A549 (cell line): ENCODE results near the gene SP6. TPM values are rescaled to one million over a fixed set of nuclear protein-coding genes. Genes with fewer than 3 reads are reported as not detected.

Experiments
- ATAC-seq, 2 experiments: fragments of 200-7000 bp in 1 of 2; fragments of >200 bp in 1 of 2; cut with Nextera tagmentation in 1 of 2; cut with Tn5 transposase in 1 of 2; 3 replicates each; pipeline versions ENCODE4 v1.8.0 to v1.9.1; 2018 to 2020; ENCODE audit warnings: mild to moderate bottlenecking in 1 of 2, moderate library complexity in 1 of 2
- CTCF ChIA-PET: fragments of 300-600 bp; sonication (Branson Sonifier 250); formaldehyde crosslinking; extraction: SDS; loops from one replicate; lab custom pipeline; 2021; ENCODE audit warnings: antibody characterized with exemption, inconsistent platforms; lab: Yijun Ruan, JAX
- POLR2A ChIA-PET: fragments of 350-600 bp; formaldehyde crosslinking; extraction: SDS; loops from one replicate; lab custom pipeline; 2021; ENCODE audit warnings: antibody characterized with exemption, inconsistent platforms; lab: Yijun Ruan, JAX
- DNase-seq, 2 experiments: peaks; one replicate each; pipeline versions ENCODE4 v3.0.0 to v3.0.0-alpha.2; 2011 to 2016; ENCODE audit warnings: low read depth in 1 of 2, low spot score in 1 of 2
- FAIRE-seq: peaks from 2 replicates; lab custom pipeline; 2011; peaks lifted over from hg19 to GRCh38; lab: Jason Lieb, UNC
- H3K27ac ChIP-seq, 2 experiments: fragments of >200 bp; sonication (Bioruptor Twin); formaldehyde crosslinking; 3 replicates each; pipeline ENCODE4 v1.5.1; 2016 to 2017
- H3K4me1 ChIP-seq: fragments of >200 bp; sonication (Bioruptor Twin); formaldehyde crosslinking; 3 replicates; pipeline ENCODE4 v1.6.1; 2016
- H3K4me2 ChIP-seq: fragments of >200 bp; sonication (Bioruptor Twin); formaldehyde crosslinking; 3 replicates; pipeline ENCODE4 v1.6.1; 2016
- H3K4me3 ChIP-seq: fragments of >200 bp; sonication (Bioruptor Twin); formaldehyde crosslinking; 3 replicates; pipeline ENCODE4 v1.5.1; 2016
- H3K9me3 ChIP-seq: fragments of >200 bp; sonication (Bioruptor Twin); formaldehyde crosslinking; 3 replicates; pipeline ENCODE4 v1.6.1; 2016
- BCL3 ChIP-seq: fragments of >200 bp; sonication (Bioruptor Twin); formaldehyde crosslinking; IDR thresholded peaks from 3 replicates; pipeline ENCODE4 v1.6.1; 2016
- CBX2 ChIP-seq: fragments of 200-600 bp; sonication (generic); IDR thresholded peaks from 2 replicates; pipeline ENCODE4 v1.6.1; 2016; ENCODE audit warnings: low read depth, mild to moderate bottlenecking, borderline replicate concordance
- CEBPB ChIP-seq, 2 experiments: fragments of >200 bp in 1 of 2; sonication (Bioruptor Twin) in 1 of 2; formaldehyde crosslinking in 1 of 2; IDR thresholded peaks; 2 replicates each; pipeline ENCODE4 v1.6.1; 2012 to 2016
- CHD2 ChIP-seq: fragments of 150-350 bp; IDR thresholded peaks from 2 replicates; pipeline ENCODE4 v1.6.1; 2014; ENCODE audit warnings: low read length; ENCODE audit not compliant: partially characterized antibody
- CHD4 ChIP-seq: fragments of 200-600 bp; sonication (generic); IDR thresholded peaks from 2 replicates; pipeline ENCODE4 v1.6.1; 2016; ENCODE audit warnings: antibody characterized with exemption, mild to moderate bottlenecking, borderline replicate concordance
- E2F6 ChIP-seq: IDR thresholded peaks from 2 replicates; pipeline ENCODE4 v1.6.1; 2012; ENCODE audit warnings: low read depth, borderline replicate concordance
- EP300 ChIP-seq, 2 experiments: fragments of >200 bp; sonication (Bioruptor Twin); formaldehyde crosslinking; IDR thresholded peaks; 2 replicates in 1 of 2; 3 replicates in 1 of 2; pipeline ENCODE4 v1.6.1; 2016 to 2017
- FOSB ChIP-seq: fragments of 250-450 bp; sonication (Bioruptor Pico); IDR thresholded peaks from 2 replicates; pipeline ENCODE4 v1.5.0; 2020; ENCODE audit warnings: mild to moderate bottlenecking, moderate library complexity
- FOSL2 ChIP-seq, 2 experiments: fragments of 450-650 bp in 1 of 2; fragments of >200 bp in 1 of 2; sonication (Bioruptor Twin) in 1 of 2; formaldehyde crosslinking; IDR thresholded peaks; 2 replicates each; pipeline versions ENCODE4 v1.5.0 to v1.6.1; 2016 to 2020; ENCODE audit warnings: mild to moderate bottlenecking in 1 of 2, moderate library complexity in 1 of 2
- FOXS1 ChIP-seq: fragments of 250-450 bp; sonication (Bioruptor Pico); IDR thresholded peaks from 2 replicates; pipeline ENCODE4 v1.5.0; 2020; ENCODE audit warnings: mild to moderate bottlenecking, moderate library complexity
- HDAC2 ChIP-seq: fragments of 200-600 bp; sonication (generic); IDR thresholded peaks from 2 replicates; pipeline ENCODE4 v1.6.1; 2016
- HMGXB4 ChIP-seq: fragments of 250-450 bp; sonication (Bioruptor Pico); IDR thresholded peaks from 2 replicates; pipeline ENCODE4 v1.5.0; 2021; ENCODE audit warnings: mild to moderate bottlenecking, moderate library complexity, borderline replicate concordance
- HOXB13 ChIP-seq: fragments of 250-450 bp; sonication (Bioruptor Pico); IDR thresholded peaks from 2 replicates; pipeline ENCODE4 v1.5.0; 2020; ENCODE audit warnings: low read depth, mild to moderate bottlenecking, moderate library complexity
- KDM1A ChIP-seq: fragments of 200-600 bp; sonication (generic); IDR thresholded peaks from 2 replicates; pipeline ENCODE4 v1.6.1; 2016; ENCODE audit warnings: low read depth, mild to moderate bottlenecking
- MAX ChIP-seq: IDR thresholded peaks from 2 replicates; pipeline ENCODE4 v1.6.1; 2012
- MAZ ChIP-seq: fragments of 150-350 bp; IDR thresholded peaks from 2 replicates; pipeline ENCODE4 v1.6.1; 2014; ENCODE audit warnings: antibody characterized with exemption, low read depth, low read length, borderline replicate concordance
- NFE2L2 ChIP-seq: fragments of 150-350 bp; conservative IDR thresholded peaks from 2 replicates; pipeline ENCODE4 v1.6.1; 2014; ENCODE audit warnings: low read length
- PHF8 ChIP-seq: fragments of 200-600 bp; sonication (generic); IDR thresholded peaks from 2 replicates; pipeline ENCODE4 v1.6.1; 2016; ENCODE audit warnings: low read depth, mild to moderate bottlenecking, antibody characterized with exemption, moderate library complexity, borderline replicate concordance
- POLR2AphosphoS2 ChIP-seq: conservative IDR thresholded peaks from 2 replicates; pipeline ENCODE4 v1.6.1; 2012; ENCODE audit warnings: low read length, improper control_type of control experiment, inconsistent platforms
- RARB ChIP-seq: fragments of 250-450 bp; sonication (Bioruptor Pico); IDR thresholded peaks from 2 replicates; pipeline ENCODE4 v1.8.0; 2021; ENCODE audit warnings: mild to moderate bottlenecking, moderate library complexity
- RCOR1 ChIP-seq: fragments of 150-350 bp; IDR thresholded peaks from 2 replicates; pipeline ENCODE4 v1.6.1; 2014; ENCODE audit warnings: antibody characterized with exemption, low read length, low read depth
- SMC3 ChIP-seq: fragments of >200 bp; sonication (Bioruptor Twin); formaldehyde crosslinking; IDR thresholded peaks from 3 replicates; pipeline ENCODE4 v1.6.1; 2018; ENCODE audit warnings: inconsistent platforms
- SREBF2 ChIP-seq: fragments of 450-650 bp; IDR thresholded peaks from 2 replicates; pipeline ENCODE4 v1.6.1; 2014; ENCODE audit warnings: mild to moderate bottlenecking, moderate library complexity
- TP53 ChIP-seq: fragments of 250-450 bp; sonication (Bioruptor Pico); IDR thresholded peaks from 2 replicates; pipeline ENCODE4 v1.5.0; 2021; ENCODE audit warnings: mild to moderate bottlenecking, moderate library complexity
- ZC3H11A ChIP-seq: fragments of 450-650 bp; IDR thresholded peaks from 2 replicates; pipeline ENCODE4 v1.6.1; 2014; ENCODE audit warnings: antibody characterized with exemption, mild to moderate bottlenecking
- WGBS: methylation state at CpG from one replicate; pipeline ENCODE4 v1.1.6; 2017; ENCODE audit errors: missing lambda C conversion rate; 5-methylcytosine and 5-hydroxymethylcytosine counted together
- polyA plus RNA-seq, 4 experiments: library from polyadenylated mRNA; depleted of rRNA in 3 of 4; stranded (reverse); fragments of >200 nt; fragmentation: RNase III in 1 of 4; extraction: RNeasy Plus Mini Kit Qiagen cat#74134 plus additional on column Dnase treatment in 1 of 4; gene quantifications; 2 replicates in 3 of 4; 3 replicates in 1 of 4; pipeline ENCODE4 v1.2.3, GENCODE V29; 2011 to 2017
- TF ChIP-seq, protein P1 (sequence below): fragments of >200 bp; sonication (Bioruptor Twin); formaldehyde crosslinking; IDR thresholded peaks from 2 replicates; pipeline ENCODE4 v1.6.1; 2016
- TF ChIP-seq, protein P2 (sequence below): fragments of 150-350 bp; IDR thresholded peaks from 2 replicates; pipeline ENCODE4 v1.6.1; 2014; ENCODE audit warnings: low read depth, mild to moderate bottlenecking, low read length
- TF ChIP-seq, protein P3 (sequence below): IDR thresholded peaks from 2 replicates; pipeline ENCODE4 v1.6.1; 2012

Gene SP6
- polyA plus RNA-seq, 2 of the 4 experiments (the other 2 are of a cell fraction), result 0.61 to 2.1 TPM

DNA sequence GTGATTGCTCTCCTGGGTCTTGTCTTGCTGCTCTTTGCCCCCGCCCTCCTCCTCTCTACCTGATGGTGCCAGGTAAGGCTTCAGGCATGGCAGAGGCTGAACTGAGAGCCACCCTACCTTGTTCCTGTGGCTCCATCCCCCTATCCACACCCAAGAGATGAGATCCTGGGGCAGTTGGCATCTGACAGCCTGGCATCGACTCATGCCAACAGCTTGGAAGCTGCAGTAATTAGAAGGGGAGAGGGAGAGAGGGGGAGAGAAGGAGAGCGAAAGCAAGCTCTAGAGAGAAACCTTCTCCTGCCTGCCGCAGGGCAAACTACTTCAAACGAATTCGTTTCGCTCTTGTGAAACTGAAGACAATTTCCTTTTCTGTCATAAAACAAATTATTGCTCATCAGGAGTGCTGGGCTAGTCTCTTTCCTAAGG, 13.8 kb upstream of the SP6 start (continued):
- no peak for TF ChIP-seq HMGXB4 (CRISPR knock-in tag)

DNA sequence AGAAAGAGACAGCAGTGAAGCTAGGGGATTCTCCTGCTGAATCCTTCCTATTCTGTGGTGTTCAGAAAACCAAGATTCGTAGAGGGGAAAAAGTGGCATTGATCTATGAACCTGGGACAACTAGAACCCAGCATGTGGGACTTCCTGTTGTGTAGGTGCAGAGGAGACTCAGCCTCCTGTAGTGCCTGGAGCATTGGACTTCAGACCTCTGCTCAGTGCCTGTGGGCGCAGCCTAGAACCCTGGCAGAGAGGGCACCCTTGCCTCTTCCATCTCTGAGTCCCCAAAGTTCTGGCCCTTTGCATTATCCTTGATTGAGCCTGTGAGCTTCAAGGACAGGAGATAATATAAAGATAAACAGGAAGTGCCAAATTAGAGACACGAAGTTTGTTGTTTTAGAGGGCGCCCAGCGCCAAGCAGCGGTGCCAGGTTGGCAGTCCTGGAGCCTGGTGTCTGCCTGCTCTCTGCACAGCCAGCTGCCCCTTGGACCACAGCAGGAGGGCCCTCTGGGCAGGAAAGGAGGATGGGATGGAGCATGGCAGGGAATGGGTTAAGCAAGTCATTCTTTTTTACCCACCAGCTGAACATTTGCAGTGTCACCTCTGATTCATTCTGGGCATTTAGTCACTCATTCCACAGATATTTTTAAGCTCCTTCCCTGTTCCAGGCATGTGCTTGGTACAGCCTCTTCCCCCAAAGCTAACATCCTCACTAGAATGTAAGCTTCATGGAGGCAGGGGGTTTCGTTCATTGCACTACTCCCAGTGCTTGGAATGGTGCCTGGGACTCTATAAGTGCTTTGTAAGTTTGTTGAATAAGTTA, 11.9 kb upstream of the SP6 start:
- H3K4me3 ChIP-seq, result no peak overlapping the region
- ChIA-PET POLR2A (interaction anchor here (1.1 kb wide), 1 partner anchor 31 kb away, joined by 7 read pairs; the partner anchor contains the start of genes LRRC46 and MRPL10), CTCF (interaction anchor here (1.1 to 36.3 kb wide), 6 partner anchors 10 to 155 kb away, joined by 3 to 1860 read pairs (median 8); partner anchors contain the start of genes CDK5RAP3, SCRN2, SP2 and SP6)
- peak overlapping the region; percentile 80 to 89 for H3K27ac ChIP-seq
- ATAC-seq, result peak; percentile 79 to 88
- H3K9me3 ChIP-seq, result peaks cover 10% of the 10 kb centered on the region; the same call in 1 of the 3 replicates
- H3K4me2 ChIP-seq, result peak overlapping the region; percentile 46
- H3K4me1 ChIP-seq, result peaks cover 15% of the 10 kb centered on the region
- WGBS, result 66% methylated on average over 7 of the region's 7 CpGs
- FAIRE-seq, result peak; percentile 76
- DNase-seq, result peak; percentile 87 to 91
- TF ChIP-seq SREBF2 (no peak), MAX (peak; percentile 93), POLR2AphosphoS2 (no peak), PHF8 (no peak), HMGXB4 (CRISPR knock-in tag) (no peak), RARB (CRISPR knock-in tag) (no peak), CHD2 (no peak), MAZ (no peak), CBX2 (no peak), E2F6 (0 out of 2 replicates have a peak, but pooled peaks have one; percentile 26), HOXB13 (peak; percentile 33; the same call in 1 of the 2 replicates), CHD4 (no peak), NFE2L2 (peak; percentile 92), SMC3 (no peak), HDAC2 (no peak), TP53 (CRISPR knock-in tag) (0 out of 2 replicates have a peak, but pooled peaks have one; percentile 33), CEBPB (IDR thresholded peaks at IDR 0.05) (peak in 1 of 2 experiments; percentile 43; a peak in 1 of 4 replicates), ZC3H11A (no peak), FOSB (CRISPR knock-in tag) (0 out of 2 replicates have a peak, but pooled peaks have one; percentile 27), FOSL2 (IDR thresholded peaks at IDR 0.05) (peak; percentile 73), FOSL2 (CRISPR knock-in tag; IDR thresholded peaks at IDR 0.05) (peak; percentile 97), RCOR1 (no peak), EP300 (IDR thresholded peaks at IDR 0.05) (no peak), BCL3 (no peak), KDM1A (no peak), FOXS1 (CRISPR knock-in tag) (no peak)
- TF ChIP-seq, protein P1, sequence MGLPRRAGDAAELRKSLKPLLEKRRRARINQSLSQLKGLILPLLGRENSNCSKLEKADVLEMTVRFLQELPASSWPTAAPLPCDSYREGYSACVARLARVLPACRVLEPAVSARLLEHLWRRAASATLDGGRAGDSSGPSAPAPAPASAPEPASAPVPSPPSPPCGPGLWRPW, result no peak
- TF ChIP-seq, protein P2, sequence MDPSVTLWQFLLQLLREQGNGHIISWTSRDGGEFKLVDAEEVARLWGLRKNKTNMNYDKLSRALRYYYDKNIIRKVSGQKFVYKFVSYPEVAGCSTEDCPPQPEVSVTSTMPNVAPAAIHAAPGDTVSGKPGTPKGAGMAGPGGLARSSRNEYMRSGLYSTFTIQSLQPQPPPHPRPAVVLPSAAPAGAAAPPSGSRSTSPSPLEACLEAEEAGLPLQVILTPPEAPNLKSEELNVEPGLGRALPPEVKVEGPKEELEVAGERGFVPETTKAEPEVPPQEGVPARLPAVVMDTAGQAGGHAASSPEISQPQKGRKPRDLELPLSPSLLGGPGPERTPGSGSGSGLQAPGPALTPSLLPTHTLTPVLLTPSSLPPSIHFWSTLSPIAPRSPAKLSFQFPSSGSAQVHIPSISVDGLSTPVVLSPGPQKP, result no peak
- TF ChIP-seq, protein P3, sequence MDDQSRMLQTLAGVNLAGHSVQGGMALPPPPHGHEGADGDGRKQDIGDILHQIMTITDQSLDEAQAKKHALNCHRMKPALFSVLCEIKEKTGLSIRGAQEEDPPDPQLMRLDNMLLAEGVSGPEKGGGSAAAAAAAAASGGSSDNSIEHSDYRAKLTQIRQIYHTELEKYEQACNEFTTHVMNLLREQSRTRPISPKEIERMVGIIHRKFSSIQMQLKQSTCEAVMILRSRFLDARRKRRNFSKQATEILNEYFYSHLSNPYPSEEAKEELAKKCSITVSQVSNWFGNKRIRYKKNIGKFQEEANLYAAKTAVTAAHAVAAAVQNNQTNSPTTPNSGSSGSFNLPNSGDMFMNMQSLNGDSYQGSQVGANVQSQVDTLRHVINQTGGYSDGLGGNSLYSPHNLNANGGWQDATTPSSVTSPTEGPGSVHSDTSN, result peak; percentile 78
